Mesodermal cell (in vitro differentiated cells): ENCODE measurements around the gene CUZD1.

Experiments used
- H3K27ac ChIP-seq: 2 replicates; pipeline ENCODE4 v1.7.0; 2013; ENCODE audit warnings: mild to moderate bottlenecking, low read depth, low read length, moderate library complexity; ENCODE audit not compliant: severe bottlenecking
- H3K36me3 ChIP-seq: 2 replicates; pipeline ENCODE4 v1.7.1; 2013; ENCODE audit warnings: mild to moderate bottlenecking, low read length, moderate library complexity; ENCODE audit not compliant: control insufficient read depth, insufficient read depth
- H3K4me1 ChIP-seq: one replicate; pipeline ENCODE4 v1.7.1; 2013; ENCODE audit warnings: mild to moderate bottlenecking, low read length; ENCODE audit not compliant: insufficient read depth, control insufficient read depth, poor library complexity, severe bottlenecking
- H3K4me3 ChIP-seq: 2 replicates; pipeline ENCODE4 v1.7.0; 2013; ENCODE audit warnings: low read length, control low read depth, mild to moderate bottlenecking; ENCODE audit not compliant: insufficient read depth, poor library complexity, severe bottlenecking; ENCODE audit errors: extremely low read depth
- H3K9me3 ChIP-seq: 2 replicates; pipeline ENCODE4 v1.7.1; 2013; ENCODE audit warnings: mild to moderate bottlenecking, low read length, moderate library complexity; ENCODE audit not compliant: control insufficient read depth
- WGBS, 2 experiments: methylation state at CpG; one replicate each; pipeline ENCODE4 v1.1.5; 2013; ENCODE audit warnings: missing lambda C conversion rate in 2 of 2; ENCODE audit not compliant: insufficient coverage in 2 of 2; 5-methylcytosine and 5-hydroxymethylcytosine counted together

The CUZD1 gene

GRCh38 chr10:122838880-122839279 lies 6.8 kb downstream of the CUZD1 start:
- WGBS, 2 experiments: 88 to 94% methylated on average over 4 of the region's 4 CpGs
- H3K27ac ChIP-seq: no peak overlapping the region
- peaks cover 3% of the 10 kb centered on the region for H3K36me3 ChIP-seq
- peaks cover 10% of the 10 kb centered on the region for H3K9me3 ChIP-seq
- no peak overlapping the region for H3K4me3 ChIP-seq
- H3K4me1 ChIP-seq: no peaks in the 10 kb centered on the region

GRCh38 chr10:122835908-122836307 lies 9.7 kb downstream of the CUZD1 start:
- H3K4me1 ChIP-seq: no peaks in the 10 kb centered on the region
- no CpG with 5 or more reads among the region's 2 CpGs for WGBS, 2 experiments

DNA sequence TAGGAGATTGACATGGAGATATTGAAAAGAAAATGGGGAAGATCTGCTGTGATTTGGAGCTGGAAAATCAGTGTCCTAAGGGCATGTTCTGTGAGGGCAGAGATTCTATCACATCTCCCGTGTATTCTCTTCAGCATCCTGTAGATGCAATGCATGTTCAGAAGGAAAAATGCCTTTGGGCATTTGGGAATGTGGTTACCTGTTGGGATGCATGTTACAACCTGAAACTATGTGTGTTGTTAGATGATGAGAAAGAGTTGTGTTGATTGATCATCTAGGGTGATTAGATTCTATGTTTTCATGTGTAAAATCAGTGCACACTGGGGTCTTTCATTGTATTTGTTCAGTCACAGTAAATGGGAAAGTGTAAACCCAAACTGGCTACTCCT lies 14.7 kb downstream of the CUZD1 start:
- Histone ChIP-seq H3K27ac (no peak overlapping the region), H3K9me3 (no peaks in the 10 kb centered on the region), H3K4me3 (no peak overlapping the region), H3K36me3 (no peaks in the 10 kb centered on the region), H3K4me1 (no peaks in the 10 kb centered on the region)
- 100% methylated on average over 1 of the region's 1 CpG for WGBS, 2 experiments

More at GRCh38 chr10:122835908-122836307, 9.7 kb downstream of the CUZD1 start:
- Histone ChIP-seq H3K36me3 (peaks cover 3% of the 10 kb centered on the region), H3K4me3 (no peak overlapping the region), H3K27ac (no peak overlapping the region), H3K9me3 (no peaks in the 10 kb centered on the region)

DNA sequence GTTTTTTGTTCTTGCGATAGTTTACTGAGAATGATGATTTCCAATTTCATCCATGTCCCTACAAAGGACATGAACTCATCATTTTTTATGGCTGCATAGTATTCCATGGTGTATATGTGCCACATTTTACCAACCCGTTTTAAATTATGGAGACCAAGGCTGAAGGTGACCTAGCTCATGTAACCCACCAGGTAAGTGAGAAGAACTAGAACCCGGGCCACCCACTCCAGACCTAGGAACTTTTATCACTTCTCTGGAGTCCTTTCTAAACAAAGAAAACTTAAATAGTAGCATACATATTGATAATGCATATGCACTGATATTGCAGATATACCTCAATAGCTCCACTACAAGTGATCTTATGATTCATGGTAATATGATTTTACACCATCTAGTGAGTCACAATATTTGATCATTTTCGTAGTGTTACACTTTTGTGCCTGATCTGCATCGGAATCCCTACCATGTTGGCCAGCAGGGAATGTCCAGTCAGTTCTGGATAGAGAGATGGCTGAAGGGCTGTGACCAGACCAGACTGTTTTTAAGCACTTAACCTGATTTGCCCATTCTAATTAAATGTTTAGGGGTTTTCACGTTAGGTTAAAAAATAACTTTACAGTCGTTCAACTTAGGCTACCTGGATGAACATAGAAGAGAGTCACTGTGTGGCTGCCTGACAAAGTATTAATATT lies 15.2 kb downstream of the CUZD1 start:
- H3K36me3 ChIP-seq: no peaks in the 10 kb centered on the region
- H3K9me3 ChIP-seq: no peaks in the 10 kb centered on the region
- no peak overlapping the region for H3K27ac ChIP-seq
- 90 to 97% methylated on average over 3 to 4 of the region's 7 CpGs for WGBS, 2 experiments
- no peak overlapping the region for H3K4me3 ChIP-seq
- no peaks in the 10 kb centered on the region for H3K4me1 ChIP-seq

- Histone ChIP-seq H3K4me1 (no peaks in the 10 kb centered on the region), H3K4me3 (no peak overlapping the region), H3K9me3 (no peaks in the 10 kb centered on the region), H3K36me3 (no peaks in the 10 kb centered on the region), H3K27ac (no peak overlapping the region)
- WGBS, 2 experiments: 63 to 91% methylated on average over 6 of the region's 8 CpGs
Observed at GRCh38 chr10:122829454-122829853, 16.2 kb downstream of the CUZD1 start.

DNA sequence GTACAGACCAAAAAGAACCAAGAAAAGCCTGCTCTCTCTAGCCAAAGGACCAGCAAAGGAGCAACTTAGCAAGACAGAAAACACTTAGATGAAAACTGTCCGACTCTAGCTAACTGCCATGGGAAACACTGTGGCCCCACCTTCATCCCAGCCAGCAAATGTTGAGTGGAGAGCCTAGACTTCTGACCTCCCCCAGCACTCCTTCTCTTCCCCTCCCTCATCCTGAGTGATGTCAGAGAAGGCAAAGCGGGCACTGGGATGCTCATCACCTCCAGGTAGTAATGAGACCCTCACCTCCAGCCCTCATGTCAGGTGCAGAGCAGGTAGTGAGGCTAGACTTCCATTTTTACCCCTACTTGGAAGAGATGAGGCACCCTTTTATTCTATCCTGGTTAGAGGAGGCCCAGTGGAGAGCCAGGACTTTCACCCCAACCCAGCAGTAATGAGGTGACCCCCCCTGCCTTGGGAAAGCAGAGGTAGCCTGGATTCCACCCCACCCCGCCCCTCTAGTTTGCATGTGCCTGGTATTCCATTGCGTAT lies 16.9 kb downstream of the CUZD1 start:
- WGBS, 2 experiments: 94 to 95% methylated on average over 2 to 4 of the region's 4 CpGs
- no peaks in the 10 kb centered on the region for H3K9me3 ChIP-seq

GRCh38 chr10:122827302-122827701 lies 18.4 kb downstream of the CUZD1 start:
- Histone ChIP-seq H3K9me3 (no peaks in the 10 kb centered on the region), H3K4me3 (no peak overlapping the region), H3K4me1 (no peaks in the 10 kb centered on the region), H3K36me3 (no peaks in the 10 kb centered on the region), H3K27ac (no peak overlapping the region)
- 69 to 95% methylated on average over 2 to 3 of the region's 3 CpGs for WGBS, 2 experiments

More for the DNA sequence above, 16.9 kb downstream of the CUZD1 start:
- Histone ChIP-seq H3K4me3 (no peak overlapping the region), H3K36me3 (no peaks in the 10 kb centered on the region), H3K4me1 (no peaks in the 10 kb centered on the region), H3K27ac (no peak overlapping the region)

DNA sequence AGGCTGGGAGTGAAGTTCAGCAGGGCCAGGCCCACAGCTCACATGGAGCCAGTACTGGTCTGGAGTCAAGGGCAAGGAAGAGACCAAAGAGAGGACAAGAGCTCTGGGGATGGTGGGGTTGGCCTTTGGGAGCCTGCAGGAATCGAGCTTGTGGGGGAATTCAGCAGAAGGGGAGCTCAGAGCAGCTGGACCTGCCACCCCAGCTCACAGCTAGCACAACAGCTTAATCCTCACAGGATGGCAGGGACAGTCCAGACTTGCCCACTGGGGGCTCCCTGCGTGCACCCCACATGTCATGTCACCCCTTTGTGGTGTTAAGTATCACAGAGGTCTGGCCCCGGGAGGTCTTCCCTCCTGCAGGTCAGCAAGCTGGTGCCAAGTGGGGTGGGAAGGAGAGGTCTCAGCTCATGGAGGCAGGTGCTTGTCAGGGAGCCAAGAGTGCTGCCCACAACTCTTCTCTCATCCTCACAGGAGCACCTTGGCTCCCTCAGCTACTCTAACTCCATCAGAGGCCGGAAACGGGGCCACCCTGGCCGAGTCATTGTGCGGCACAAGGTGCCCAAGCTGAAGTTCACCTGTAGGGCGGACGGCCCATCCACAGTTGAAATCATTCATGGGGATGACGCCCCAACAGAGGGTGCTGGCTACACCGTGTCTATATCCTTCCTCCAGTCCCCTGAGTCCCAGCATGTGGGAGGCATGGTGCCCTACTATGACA lies 22.5 kb downstream of the CUZD1 start:
- Histone ChIP-seq H3K9me3 (no peaks in the 10 kb centered on the region), H3K27ac (no peak overlapping the region), H3K4me1 (no peaks in the 10 kb centered on the region), H3K4me3 (no peak overlapping the region), H3K36me3 (no peaks in the 10 kb centered on the region)
- 80 to 85% methylated on average over 6 to 8 of the region's 11 CpGs for WGBS, 2 experiments

DNA sequence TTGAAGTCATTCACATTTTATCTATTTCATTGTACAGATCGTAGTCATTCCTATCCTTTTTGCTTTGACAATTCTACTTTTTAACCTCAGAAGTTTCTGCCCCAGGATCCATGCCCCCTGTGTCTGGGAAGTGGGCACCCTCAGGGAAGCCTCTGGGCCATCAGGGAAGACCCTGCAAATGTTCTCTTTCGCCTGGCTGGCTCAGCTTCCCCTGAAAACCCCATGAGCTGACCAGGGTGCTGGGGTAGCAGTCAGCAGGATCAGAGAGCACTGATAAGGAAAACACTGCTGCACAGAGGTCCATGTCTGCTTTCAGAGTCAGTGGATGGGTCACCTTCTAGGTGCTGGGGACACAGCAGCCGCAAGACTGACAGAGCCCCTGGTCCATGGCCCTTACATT lies 23.8 kb downstream of the CUZD1 start:
- 79 to 81% methylated on average over 2 to 3 of the region's 3 CpGs for WGBS, 2 experiments
- no peak overlapping the region for H3K4me3 ChIP-seq
- no peaks in the 10 kb centered on the region for H3K4me1 ChIP-seq
- no peaks in the 10 kb centered on the region for H3K36me3 ChIP-seq
- H3K9me3 ChIP-seq: no peaks in the 10 kb centered on the region
- no peak overlapping the region for H3K27ac ChIP-seq

DNA sequence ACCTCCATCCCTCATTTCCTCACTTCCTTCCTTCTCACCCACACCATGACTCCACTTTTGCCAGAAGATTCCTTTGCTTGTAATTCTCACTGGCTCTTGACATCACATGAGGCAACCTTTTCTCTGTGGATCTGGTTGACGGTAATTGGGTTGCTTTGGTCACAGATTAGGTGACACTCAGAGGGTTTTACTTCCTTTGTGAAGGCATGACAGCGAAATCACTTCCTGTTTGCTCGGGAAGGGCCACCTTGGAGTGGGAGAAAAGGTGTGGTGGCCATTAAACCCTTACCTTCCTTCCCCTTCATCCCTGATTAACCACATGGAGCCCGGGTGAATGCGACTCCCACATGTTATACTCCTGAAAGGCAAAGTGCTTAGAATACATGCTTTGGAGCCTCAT lies 30.2 kb downstream of the CUZD1 start:
- Histone ChIP-seq H3K4me3 (no peak overlapping the region), H3K27ac (no peak overlapping the region), H3K4me1 (no peaks in the 10 kb centered on the region), H3K9me3 (no peaks in the 10 kb centered on the region), H3K36me3 (no peaks in the 10 kb centered on the region)
- 93 to 94% methylated on average over 2 to 3 of the region's 5 CpGs for WGBS, 2 experiments

- WGBS, 2 experiments: 80 to 86% methylated on average over 1 of the region's 2 CpGs
- H3K4me1 ChIP-seq: no peaks in the 10 kb centered on the region
- H3K4me3 ChIP-seq: no peak overlapping the region
- no peak overlapping the region for H3K27ac ChIP-seq
- no peaks in the 10 kb centered on the region for H3K9me3 ChIP-seq
- H3K36me3 ChIP-seq: no peaks in the 10 kb centered on the region
Observed at GRCh38 chr10:122814493-122814892, 31.2 kb downstream of the CUZD1 start.
